Glutamatergic neuron (in vitro differentiated cells): ENCODE measurements around the gene RASEF. TPM values are rescaled to one million over a fixed set of nuclear protein-coding genes. Genes with fewer than 3 reads are reported as not detected.

Experiments
- DNase-seq: peaks from one replicate; pipeline ENCODE4 v3.0.0; 2022
- H3K27ac Mint-ChIP-seq: one replicate; pipeline ENCODE4 v1.8.0; 2020; ENCODE audit warnings: mild to moderate bottlenecking, mixed read lengths, inconsistent platforms; ENCODE audit not compliant: unreplicated experiment
- H3K27me3 Mint-ChIP-seq: one replicate; pipeline ENCODE4 v1.8.0; 2020; ENCODE audit warnings: mild to moderate bottlenecking, moderate library complexity, mixed read lengths, inconsistent platforms; ENCODE audit not compliant: unreplicated experiment
- H3K36me3 Mint-ChIP-seq: one replicate; pipeline ENCODE4 v1.8.0; 2020; ENCODE audit warnings: mild to moderate bottlenecking, mixed read lengths, inconsistent platforms; ENCODE audit not compliant: unreplicated experiment
- H3K4me1 Mint-ChIP-seq: one replicate; pipeline ENCODE4 v1.8.0; 2020; ENCODE audit warnings: mild to moderate bottlenecking, low read depth, mixed read lengths, inconsistent platforms; ENCODE audit not compliant: unreplicated experiment
- H3K4me3 Mint-ChIP-seq: one replicate; pipeline ENCODE4 v1.8.0; 2020; ENCODE audit warnings: mild to moderate bottlenecking, mixed read lengths, inconsistent platforms; ENCODE audit not compliant: unreplicated experiment
- H3K9me3 Mint-ChIP-seq: one replicate; pipeline ENCODE4 v1.8.0; 2020; ENCODE audit warnings: mild to moderate bottlenecking, moderate library complexity, mixed read lengths, inconsistent platforms; ENCODE audit not compliant: unreplicated experiment
- total RNA-seq: library from RNA; stranded (reverse); fragmentation: NEBNext Ultra II Directional; extraction: Animal tissue kit (Norgen Biotek cat#: 25700); gene quantifications from one replicate; pipeline ENCODE4 v1.2.1, GENCODE V29; 2021; ENCODE audit not compliant: unreplicated experiment
- TF ChIP-seq, protein P1 (sequence below): fragments of 200-600 bp; sonication (generic); IDR thresholded peaks from one replicate; pipeline ENCODE4 v1.5.0; 2021; ENCODE audit not compliant: partially characterized antibody, unreplicated experiment

RASEF gene
- total RNA-seq, 1 donor from 2014 or later: 0.25 TPM

DNA sequence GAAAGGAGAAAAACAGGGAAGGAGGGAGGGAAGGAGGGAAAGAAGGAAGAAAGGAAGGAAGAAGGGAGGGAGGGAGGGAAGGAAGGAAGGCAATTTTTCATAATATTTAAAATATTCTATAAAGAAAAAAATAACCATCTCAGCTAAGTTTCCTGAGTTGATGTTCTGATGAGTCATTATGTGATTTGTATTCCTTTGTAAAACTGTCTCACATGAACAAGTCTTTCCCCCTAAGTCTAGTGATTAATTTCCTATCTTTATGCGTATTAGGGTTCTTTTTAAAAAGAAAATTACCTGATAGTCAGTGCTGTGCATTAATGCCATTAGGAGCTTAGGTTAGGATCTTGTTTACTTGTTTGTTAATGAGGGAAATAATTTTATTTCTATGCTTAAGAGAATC, 94.1 kb downstream of the RASEF start:
- Mint-ChIP-seq H3K36me3 (peaks cover 4% of the 10 kb centered on the region), H3K27ac (no peak overlapping the region), H3K4me1 (no peaks in the 10 kb centered on the region), H3K9me3 (peaks cover 2% of the 10 kb centered on the region), H3K27me3 (no peaks in the 10 kb centered on the region), H3K4me3 (no peak overlapping the region)
- DNase-seq: no peak
- TF ChIP-seq, protein P1, sequence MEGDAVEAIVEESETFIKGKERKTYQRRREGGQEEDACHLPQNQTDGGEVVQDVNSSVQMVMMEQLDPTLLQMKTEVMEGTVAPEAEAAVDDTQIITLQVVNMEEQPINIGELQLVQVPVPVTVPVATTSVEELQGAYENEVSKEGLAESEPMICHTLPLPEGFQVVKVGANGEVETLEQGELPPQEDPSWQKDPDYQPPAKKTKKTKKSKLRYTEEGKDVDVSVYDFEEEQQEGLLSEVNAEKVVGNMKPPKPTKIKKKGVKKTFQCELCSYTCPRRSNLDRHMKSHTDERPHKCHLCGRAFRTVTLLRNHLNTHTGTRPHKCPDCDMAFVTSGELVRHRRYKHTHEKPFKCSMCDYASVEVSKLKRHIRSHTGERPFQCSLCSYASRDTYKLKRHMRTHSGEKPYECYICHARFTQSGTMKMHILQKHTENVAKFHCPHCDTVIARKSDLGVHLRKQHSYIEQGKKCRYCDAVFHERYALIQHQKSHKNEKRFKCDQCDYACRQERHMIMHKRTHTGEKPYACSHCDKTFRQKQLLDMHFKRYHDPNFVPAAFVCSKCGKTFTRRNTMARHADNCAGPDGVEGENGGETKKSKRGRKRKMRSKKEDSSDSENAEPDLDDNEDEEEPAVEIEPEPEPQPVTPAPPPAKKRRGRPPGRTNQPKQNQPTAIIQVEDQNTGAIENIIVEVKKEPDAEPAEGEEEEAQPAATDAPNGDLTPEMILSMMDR: no peak

DNA sequence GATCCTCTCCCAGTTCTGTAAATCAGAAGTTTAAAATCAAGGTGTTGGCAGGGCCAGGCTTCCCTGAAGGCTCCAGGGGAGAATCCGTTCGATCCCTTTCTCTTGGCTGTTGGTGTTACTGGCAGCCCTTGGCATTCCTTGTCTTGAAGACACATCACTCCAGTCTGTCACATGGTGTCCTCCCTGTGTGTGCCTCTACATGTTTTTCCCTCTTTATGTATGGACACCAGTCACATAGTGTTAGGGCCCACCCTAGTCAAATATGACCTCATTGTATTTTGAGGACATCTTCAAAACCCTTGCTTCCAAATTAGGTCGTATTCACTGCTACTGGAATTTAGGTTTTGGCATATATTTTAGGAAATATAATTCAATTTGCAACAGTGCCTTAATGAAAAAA, 94.6 kb downstream of the RASEF start:
- TF ChIP-seq, protein P1: no peak
- no peak for DNase-seq
- Mint-ChIP-seq H3K36me3 (peaks cover 4% of the 10 kb centered on the region), H3K9me3 (peaks cover 2% of the 10 kb centered on the region), H3K4me3 (no peak overlapping the region), H3K27me3 (no peaks in the 10 kb centered on the region), H3K27ac (no peak overlapping the region), H3K4me1 (no peaks in the 10 kb centered on the region)

DNA sequence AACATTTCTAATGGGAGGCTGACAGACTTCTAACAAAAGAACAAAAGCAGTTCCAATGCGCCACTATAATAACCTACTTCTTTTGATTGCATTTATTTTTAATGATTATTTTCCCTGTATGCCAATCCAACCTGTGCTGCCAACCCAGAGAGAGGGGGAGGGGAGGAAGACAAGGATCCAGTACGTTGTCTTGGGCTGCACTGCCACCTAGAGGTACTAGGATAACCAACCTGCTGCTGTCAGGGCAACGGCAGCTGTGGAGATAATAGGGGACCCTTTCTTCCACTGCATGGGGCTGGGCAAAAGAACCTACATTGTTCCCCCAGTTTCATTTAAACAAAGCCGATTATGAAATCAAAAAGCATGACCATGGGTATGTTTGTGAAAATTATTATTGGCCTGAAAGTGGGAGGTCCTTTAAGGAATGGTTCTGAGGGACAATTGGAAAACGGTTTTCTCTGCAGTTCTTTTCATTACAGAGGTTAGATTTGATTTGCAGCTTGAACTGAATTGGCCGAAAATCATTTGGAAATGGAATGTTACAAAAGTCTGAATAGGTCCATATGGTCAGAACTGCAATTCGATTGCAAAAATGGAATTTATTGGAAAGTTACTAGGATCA, 101.3 kb downstream of the RASEF start:
- peaks cover 21% of the 10 kb centered on the region for H3K4me1 Mint-ChIP-seq

DNA sequence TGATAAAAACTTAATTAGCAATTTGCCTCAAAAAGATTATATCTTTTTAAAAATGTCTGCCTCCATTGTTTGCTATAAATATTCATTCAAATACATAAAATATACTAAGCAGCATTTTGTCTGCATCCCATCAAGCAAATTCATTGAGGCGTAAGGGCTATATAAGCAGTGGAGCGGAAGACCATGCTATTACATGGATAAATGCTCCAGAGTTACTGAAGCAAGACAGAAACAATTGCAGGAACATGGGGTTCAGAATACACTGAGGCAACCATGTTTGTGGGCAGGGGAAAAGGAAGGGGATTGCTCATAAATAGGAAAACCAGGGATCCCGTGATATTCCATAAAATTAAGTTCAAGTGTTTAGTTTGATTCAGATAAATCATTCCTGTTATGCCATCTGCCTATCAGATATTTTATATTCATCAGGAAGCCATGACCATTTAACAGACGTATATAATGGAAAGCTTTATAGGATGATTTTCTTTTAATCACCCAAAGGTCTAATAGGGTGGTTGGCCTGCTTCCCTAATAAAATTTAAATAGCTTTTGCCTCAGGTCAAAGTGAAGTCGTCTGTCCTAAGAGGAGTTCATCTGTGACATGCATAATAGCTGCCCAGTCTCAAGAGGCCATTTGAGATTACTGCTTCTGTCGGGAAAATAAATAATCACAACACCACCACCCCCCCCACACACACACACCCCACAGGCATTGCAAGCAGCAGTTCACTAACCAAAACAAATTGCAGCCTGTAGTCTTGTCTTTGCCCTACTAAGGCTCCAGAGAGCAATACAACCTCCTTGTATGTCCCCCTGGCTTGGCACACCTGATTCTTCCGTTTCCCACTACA, 105.2 kb downstream of the RASEF start:
- Mint-ChIP-seq H3K9me3 (no peaks in the 10 kb centered on the region), H3K27ac (no peak overlapping the region), H3K36me3 (peaks cover 4% of the 10 kb centered on the region), H3K4me3 (no peak overlapping the region), H3K27me3 (no peaks in the 10 kb centered on the region), H3K4me1 (peaks cover 21% of the 10 kb centered on the region)
- TF ChIP-seq, protein P1: no peak
- DNase-seq: no peak

More for the DNA sequence above, 101.3 kb downstream of the RASEF start:
- TF ChIP-seq, protein P1: peak; percentile 78
- no peak overlapping the region for H3K27ac Mint-ChIP-seq
- H3K4me3 Mint-ChIP-seq: no peak overlapping the region
- DNase-seq: peak; percentile 78
- no peaks in the 10 kb centered on the region for H3K27me3 Mint-ChIP-seq
- no peaks in the 10 kb centered on the region for H3K9me3 Mint-ChIP-seq
- H3K36me3 Mint-ChIP-seq: no peaks in the 10 kb centered on the region

DNA sequence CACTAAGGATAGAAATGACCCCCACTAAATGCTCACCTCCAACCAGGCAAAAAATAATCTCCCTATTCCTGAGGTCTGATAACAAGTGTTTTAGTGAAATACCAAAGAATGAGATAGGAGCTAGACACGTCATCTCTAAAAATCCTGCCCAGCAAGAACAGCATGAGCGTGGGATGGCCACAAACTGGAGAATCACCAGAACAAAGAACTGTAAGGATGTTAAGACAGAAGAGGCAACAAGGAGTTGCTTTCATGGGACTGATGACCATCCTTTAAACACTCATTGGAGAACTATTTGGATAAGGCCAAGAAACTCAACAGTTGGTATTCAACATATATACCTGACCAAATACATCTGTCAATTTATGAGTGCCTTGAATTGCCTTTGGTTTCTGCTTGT, 113.7 kb downstream of the RASEF start:
- no peaks in the 10 kb centered on the region for H3K9me3 Mint-ChIP-seq
- H3K36me3 Mint-ChIP-seq: no peaks in the 10 kb centered on the region
- H3K27ac Mint-ChIP-seq: no peak overlapping the region
- H3K4me3 Mint-ChIP-seq: no peak overlapping the region
- TF ChIP-seq, protein P1: no peak
- no peak for DNase-seq
- H3K27me3 Mint-ChIP-seq: peaks cover 2% of the 10 kb centered on the region
- H3K4me1 Mint-ChIP-seq: no peaks in the 10 kb centered on the region
